ENCODE measurements around the gene MAP3K20.

DNA sequence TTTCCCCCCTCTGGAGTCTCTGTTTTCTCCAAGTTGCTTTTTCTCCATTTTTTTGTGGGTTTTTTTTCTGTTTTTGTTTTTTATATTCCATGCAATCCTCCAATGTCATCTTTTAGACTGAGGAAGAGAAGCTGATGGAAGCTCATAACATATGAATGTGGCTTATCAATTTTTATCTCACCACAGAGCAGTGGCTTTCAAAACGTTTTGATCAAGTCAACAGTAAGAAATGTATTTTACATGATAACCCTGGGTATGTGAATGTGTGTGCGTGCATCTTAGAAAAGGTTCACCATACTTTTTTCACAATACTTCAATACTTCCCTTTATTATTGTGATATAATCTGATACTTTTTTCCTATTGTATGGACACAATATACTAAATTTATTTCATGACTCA lies 214.4 kb downstream of the MAP3K20 start:
- TF ChIP-seq CTCF (conservative IDR thresholded peaks at IDR 0.05 in 1 of 2, IDR thresholded peaks at IDR 0.05 in 1 of 2; ENCODE audit: low read depth in 1 of 2, low read length in 2 of 2) (no peak), EZH2 (IDR thresholded peaks at IDR 0.05; ENCODE audit: low read length, missing control alignments) (no peak)
